ENCODE results near the gene MRPL49.
"Not testable (repeated sequence)": the region's sequence is repeated elsewhere in the genome, so short reads cannot be mapped to it uniquely, and the experiment has no call there.

Gene MRPL49

DNA sequence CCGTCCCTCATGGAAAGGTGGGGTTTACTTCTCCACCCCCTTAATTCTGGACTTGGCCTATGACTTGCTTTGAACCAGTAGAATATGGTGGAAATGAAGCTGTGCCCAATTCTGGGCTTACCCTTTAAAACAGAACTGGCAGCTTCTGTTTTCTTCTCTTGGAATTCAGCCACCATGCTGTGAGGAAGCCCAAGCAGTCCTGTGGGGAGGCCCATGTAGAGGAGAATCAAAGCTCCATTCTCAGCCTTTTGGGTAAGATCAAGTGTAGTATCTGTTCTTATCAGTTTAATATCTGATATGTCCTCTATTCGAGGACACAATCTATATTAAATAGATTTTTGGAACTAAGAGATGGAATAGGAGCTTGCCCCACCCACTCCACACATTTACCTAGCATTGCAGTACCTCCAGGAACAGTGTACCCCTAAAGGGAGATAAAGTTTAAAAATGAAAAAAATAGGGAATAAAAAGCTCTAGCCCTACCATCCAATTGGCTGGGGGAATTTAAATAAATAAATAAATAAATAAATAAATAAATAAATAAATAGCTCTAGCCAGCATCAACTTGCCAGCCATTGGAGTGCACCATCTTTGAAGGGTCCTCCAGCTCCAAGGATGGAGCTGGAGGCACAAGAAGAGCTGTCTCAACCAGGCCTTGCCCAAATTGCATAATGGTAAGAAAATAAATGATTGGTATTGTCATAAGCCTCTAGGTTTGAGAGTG lies 25.4 kb downstream of the MRPL49 start (continued):
- TF ChIP-seq ZNF394 (tag by site-specific recombination; IDR thresholded peaks at IDR 0.05; ENCODE audit: borderline replicate concordance) (peak; percentile 86; the same call in 1 of the 2 replicates), HOXA7 (CRISPR knock-in tag; IDR thresholded peaks at IDR 0.05; ENCODE audit: borderline replicate concordance) (no peak), YY1 (tag by site-specific recombination; IDR thresholded peaks at IDR 0.05) (no peak), ZNF426 (tag by site-specific recombination; IDR thresholded peaks at IDR 0.05) (peak; percentile 58), SP3 (tag by site-specific recombination; IDR thresholded peaks at IDR 0.05) (0 out of 2 replicates have a peak, but pooled peaks have one; percentile 14), ZNF629 (tag by site-specific recombination; IDR thresholded peaks at IDR 0.05) (peak; percentile 32; the same call in 1 of the 2 replicates), ZNF140 (tag by site-specific recombination; IDR thresholded peaks at IDR 0.05) (peak; percentile 17; the same call in 1 of the 2 replicates), ZNF146 (tag by site-specific recombination; IDR thresholded peaks at IDR 0.05) (no peak)
- TF ChIP-seq, protein P1, sequence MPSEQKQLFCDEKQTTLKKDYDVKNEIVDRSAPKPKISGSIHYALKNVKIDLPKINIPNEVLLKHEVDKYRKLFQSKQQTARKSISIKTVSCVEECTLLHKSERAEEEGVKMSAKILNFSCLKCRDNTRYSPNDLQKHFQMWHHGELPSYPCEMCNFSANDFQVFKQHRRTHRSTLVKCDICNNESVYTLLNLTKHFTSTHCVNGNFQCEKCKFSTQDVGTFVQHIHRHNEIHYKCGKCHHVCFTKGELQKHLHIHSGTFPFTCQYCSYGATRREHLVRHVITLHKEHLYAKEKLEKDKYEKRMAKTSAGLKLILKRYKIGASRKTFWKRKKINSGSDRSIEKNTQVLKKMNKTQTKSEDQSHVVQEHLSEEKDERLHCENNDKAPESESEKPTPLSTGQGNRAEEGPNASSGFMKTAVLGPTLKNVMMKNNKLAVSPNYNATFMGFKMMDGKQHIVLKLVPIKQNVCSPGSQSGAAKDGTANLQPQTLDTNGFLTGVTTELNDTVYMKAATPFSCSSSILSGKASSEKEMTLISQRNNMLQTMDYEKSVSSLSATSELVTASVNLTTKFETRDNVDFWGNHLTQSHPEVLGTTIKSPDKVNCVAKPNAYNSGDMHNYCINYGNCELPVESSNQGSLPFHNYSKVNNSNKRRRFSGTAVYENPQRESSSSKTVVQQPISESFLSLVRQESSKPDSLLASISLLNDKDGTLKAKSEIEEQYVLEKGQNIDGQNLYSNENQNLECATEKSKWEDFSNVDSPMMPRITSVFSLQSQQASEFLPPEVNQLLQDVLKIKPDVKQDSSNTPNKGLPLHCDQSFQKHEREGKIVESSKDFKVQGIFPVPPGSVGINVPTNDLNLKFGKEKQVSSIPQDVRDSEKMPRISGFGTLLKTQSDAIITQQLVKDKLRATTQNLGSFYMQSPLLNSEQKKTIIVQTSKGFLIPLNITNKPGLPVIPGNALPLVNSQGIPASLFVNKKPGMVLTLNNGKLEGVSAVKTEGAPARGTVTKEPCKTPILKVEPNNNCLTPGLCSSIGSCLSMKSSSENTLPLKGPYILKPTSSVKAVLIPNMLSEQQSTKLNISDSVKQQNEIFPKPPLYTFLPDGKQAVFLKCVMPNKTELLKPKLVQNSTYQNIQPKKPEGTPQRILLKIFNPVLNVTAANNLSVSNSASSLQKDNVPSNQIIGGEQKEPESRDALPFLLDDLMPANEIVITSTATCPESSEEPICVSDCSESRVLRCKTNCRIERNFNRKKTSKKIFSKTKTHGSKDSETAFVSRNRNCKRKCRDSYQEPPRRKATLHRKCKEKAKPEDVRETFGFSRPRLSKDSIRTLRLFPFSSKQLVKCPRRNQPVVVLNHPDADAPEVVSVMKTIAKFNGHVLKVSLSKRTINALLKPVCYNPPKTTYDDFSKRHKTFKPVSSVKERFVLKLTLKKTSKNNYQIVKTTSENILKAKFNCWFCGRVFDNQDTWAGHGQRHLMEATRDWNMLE (tag by site-specific recombination; conservative IDR thresholded peaks at IDR 0.05; ENCODE audit: low read depth) = peak; percentile 75
- TF ChIP-seq, protein P2, sequence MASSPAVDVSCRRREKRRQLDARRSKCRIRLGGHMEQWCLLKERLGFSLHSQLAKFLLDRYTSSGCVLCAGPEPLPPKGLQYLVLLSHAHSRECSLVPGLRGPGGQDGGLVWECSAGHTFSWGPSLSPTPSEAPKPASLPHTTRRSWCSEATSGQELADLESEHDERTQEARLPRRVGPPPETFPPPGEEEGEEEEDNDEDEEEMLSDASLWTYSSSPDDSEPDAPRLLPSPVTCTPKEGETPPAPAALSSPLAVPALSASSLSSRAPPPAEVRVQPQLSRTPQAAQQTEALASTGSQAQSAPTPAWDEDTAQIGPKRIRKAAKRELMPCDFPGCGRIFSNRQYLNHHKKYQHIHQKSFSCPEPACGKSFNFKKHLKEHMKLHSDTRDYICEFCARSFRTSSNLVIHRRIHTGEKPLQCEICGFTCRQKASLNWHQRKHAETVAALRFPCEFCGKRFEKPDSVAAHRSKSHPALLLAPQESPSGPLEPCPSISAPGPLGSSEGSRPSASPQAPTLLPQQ (tag by site-specific recombination; IDR thresholded peaks at IDR 0.05) = no peak

DNA sequence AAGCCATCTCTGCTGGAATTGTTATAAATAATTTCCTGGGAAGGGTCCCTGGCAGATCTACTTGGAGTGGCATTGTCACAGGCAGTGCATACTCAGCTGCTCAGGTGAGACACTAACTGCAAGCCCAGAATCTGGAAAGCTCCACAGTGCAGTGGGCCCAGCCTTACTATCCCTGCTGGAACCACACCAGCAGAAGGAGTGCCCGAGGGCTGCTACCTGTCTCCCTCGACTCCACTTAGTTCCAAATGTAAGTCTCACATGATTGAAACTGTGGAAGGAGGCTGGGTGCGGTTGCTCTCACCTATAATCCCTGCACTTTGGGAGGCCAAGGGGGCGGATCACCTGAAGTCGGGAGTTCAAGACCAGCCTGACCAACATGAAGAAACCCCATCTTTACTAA lies 26.5 kb downstream of the MRPL49 start:
- no peaks in the 10 kb centered on the region for H3K4me1 ChIP-seq (ENCODE audit: control insufficient read depth, insufficient read depth, low read length)
- CTCF ChIA-PET = interaction anchor here (0.9 kb wide), 1 partner anchor 12 kb away, joined by 4 read pairs; no protein-coding TSS in a partner anchor

DNA sequence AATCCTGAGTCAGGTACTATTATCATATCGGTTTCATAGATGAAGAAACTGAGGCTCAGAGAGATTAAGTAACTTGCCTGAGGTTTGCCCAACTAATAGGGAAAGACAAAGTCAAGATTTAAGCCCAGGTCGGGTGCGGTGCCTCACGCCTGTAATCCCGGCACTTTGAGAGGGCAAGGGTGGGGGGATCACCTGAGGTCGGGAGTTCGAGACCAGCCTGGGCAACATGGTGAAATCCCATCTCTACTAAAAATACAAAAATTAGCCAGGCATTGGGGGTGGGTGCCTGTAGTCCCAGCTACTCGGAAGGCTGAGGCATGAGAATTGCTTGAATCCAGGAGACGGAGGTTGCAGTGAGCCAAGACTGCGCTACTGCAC lies 28.0 kb downstream of the MRPL49 start:
- CTCF ChIA-PET; H3K4me1 ChIP-seq (ENCODE audit: control insufficient read depth, insufficient read depth, low read length); H3K36me3 ChIP-seq (ENCODE audit: control insufficient read depth in 2 of 2, insufficient read depth in 1 of 2, low read length in 2 of 2); H3K9me3 ChIP-seq (ENCODE audit: control insufficient read depth, insufficient read depth, low read depth, low read length); H3K27ac ChIP-seq (ENCODE audit: extremely low read depth, low read depth, low read length); POLR2A ChIA-PET; H3K4me3 ChIP-seq (ENCODE audit: low read depth, low read length): not testable (repeated sequence)

More for the DNA sequence above, 26.5 kb downstream of the MRPL49 start:
- H3K9me3 ChIP-seq (ENCODE audit: control insufficient read depth, insufficient read depth, low read depth, low read length) = no peaks in the 10 kb centered on the region
- H3K36me3 ChIP-seq (ENCODE audit: control insufficient read depth in 2 of 2, insufficient read depth in 1 of 2, low read length in 2 of 2) = no peaks in the 10 kb centered on the region
- TF ChIP-seq, protein P3, sequence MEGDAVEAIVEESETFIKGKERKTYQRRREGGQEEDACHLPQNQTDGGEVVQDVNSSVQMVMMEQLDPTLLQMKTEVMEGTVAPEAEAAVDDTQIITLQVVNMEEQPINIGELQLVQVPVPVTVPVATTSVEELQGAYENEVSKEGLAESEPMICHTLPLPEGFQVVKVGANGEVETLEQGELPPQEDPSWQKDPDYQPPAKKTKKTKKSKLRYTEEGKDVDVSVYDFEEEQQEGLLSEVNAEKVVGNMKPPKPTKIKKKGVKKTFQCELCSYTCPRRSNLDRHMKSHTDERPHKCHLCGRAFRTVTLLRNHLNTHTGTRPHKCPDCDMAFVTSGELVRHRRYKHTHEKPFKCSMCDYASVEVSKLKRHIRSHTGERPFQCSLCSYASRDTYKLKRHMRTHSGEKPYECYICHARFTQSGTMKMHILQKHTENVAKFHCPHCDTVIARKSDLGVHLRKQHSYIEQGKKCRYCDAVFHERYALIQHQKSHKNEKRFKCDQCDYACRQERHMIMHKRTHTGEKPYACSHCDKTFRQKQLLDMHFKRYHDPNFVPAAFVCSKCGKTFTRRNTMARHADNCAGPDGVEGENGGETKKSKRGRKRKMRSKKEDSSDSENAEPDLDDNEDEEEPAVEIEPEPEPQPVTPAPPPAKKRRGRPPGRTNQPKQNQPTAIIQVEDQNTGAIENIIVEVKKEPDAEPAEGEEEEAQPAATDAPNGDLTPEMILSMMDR (tag by site-specific recombination; IDR thresholded peaks at IDR 0.05) = no peak
- TF ChIP-seq, protein P4, sequence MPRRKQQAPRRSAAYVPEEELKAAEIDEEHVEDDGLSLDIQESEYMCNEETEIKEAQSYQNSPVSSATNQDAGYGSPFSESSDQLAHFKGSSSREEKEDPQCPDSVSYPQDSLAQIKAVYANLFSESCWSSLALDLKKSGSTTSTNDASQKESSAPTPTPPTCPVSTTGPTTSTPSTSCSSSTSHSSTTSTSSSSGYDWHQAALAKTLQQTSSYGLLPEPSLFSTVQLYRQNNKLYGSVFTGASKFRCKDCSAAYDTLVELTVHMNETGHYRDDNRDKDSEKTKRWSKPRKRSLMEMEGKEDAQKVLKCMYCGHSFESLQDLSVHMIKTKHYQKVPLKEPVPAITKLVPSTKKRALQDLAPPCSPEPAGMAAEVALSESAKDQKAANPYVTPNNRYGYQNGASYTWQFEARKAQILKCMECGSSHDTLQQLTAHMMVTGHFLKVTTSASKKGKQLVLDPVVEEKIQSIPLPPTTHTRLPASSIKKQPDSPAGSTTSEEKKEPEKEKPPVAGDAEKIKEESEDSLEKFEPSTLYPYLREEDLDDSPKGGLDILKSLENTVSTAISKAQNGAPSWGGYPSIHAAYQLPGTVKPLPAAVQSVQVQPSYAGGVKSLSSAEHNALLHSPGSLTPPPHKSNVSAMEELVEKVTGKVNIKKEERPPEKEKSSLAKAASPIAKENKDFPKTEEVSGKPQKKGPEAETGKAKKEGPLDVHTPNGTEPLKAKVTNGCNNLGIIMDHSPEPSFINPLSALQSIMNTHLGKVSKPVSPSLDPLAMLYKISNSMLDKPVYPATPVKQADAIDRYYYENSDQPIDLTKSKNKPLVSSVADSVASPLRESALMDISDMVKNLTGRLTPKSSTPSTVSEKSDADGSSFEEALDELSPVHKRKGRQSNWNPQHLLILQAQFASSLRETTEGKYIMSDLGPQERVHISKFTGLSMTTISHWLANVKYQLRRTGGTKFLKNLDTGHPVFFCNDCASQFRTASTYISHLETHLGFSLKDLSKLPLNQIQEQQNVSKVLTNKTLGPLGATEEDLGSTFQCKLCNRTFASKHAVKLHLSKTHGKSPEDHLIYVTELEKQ (tag by site-specific recombination; IDR thresholded peaks at IDR 0.05; ENCODE audit: borderline replicate concordance) = no peak
- POLR2A ChIA-PET = interaction anchor here (0.6 kb wide), 1 partner anchor 12 kb away, joined by 3 read pairs; no protein-coding TSS in a partner anchor
- no peak overlapping the region for H3K27ac ChIP-seq (ENCODE audit: extremely low read depth, low read depth, low read length)
- no peak overlapping the region for H3K4me3 ChIP-seq (ENCODE audit: low read depth, low read length)

All from HEK293 (cell line).